GM19395 (cell line): ENCODE measurements around the gene TSPAN17.

ENCODE experiments used
- ATAC-seq: cut with Tn5 transposase; IDR thresholded peaks from one replicate; pipeline ENCODE4 v1.9.1; 2021; ENCODE audit warnings: mild to moderate bottlenecking, moderate library complexity; ENCODE audit not compliant: unreplicated experiment

TSPAN17 gene

GRCh38 chr5:176639981-176640380, 7.3 kb upstream of the TSPAN17 start:
- no peak for ATAC-seq

GRCh38 chr5:176640616-176641015, 6.7 kb upstream of the TSPAN17 start:
- ATAC-seq = no peak

DNA sequence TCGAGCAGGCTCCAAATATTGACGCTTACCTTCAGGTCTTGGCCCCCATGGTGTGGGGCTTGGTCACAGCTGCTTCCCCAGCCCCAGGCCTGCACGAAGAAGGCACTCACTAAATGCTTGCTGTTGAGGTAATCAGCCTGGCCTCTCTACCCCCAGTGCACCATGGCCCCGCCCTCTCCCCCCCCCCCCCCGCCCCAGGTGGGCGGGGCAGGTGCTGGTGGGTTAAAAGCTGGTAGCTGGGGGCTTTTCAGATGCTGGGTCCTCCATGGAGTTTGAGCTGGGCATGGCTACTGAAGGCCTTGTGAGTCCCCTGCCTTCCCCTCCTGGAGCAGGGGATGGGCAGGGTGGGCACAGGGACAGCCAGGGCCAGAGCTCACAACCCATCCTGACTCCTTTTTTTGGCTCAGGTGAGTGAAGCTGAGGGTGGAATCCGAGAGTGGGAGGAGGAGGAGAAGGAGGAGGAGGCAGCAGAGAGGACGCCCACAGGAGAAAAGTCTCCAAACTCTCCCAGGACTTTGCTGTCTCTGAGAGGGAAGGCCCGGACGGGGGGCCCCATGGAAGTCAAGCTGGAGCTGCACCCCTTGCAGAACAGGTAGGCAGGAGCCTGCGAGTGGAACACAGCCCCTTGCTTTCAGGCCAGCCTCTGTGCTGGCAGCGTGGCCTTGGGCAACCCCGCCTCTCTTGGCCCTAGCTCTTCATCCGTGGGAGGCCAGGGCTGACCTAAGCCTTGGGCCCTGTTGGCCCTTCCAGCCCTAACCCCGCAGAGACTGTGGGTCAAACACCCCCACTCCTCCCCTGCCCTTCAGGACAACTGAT, 4.4 kb upstream of the TSPAN17 start:
- ATAC-seq = no peak

DNA sequence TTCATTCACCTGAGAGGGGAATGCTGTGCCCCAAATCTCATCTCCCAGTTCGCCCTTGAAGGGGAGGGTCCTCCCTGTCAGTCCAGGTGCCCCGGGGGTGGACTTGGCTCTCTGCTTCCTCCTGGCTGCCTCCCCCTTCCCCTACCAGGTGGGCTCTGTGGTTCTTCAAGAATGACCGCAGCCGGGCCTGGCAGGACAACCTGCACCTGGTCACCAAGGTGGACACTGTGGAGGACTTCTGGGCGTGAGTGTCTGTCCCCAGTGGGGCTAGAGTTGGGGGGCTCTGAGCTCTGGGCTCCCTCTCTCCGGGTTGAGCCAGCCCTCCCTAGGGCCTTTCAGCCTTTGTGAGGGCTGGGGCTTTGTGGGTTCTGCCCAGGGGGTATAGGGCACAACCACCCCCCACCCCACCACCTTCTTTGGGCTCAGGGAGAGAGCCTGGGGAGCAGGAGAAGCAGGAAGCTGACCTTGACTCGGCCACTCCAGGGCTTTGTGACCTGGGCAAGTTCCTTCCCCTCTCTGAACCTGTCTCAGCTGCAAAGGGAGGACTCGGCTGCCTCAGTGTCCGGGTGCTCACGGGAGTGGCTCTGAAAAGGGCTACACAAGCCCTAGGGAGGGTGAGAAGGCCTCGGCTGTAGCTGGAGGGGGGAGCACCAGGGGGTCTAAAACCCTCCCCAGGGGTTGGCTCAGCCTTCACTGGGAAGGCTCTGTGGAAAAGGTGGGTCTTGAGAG, 3.6 kb upstream of the TSPAN17 start:
- ATAC-seq = no peak

DNA sequence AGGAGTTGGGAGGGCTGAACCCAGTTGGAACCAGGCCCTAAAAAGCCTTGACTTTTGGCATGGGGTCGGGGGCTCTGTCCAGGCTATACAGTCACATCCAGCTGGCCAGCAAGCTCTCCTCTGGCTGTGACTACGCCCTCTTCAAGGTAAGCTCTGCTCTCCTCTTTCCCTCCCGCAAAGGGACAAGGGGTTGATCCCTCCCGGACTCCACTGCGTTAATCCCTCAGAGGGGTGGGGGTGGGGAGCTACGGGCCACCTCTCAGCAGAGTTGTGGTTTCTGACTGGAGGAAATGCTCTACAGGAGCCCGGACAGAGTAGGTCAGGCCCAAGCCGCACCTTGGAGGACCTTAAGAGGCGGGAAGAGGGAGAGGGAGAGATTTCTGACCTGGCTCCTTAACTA, 3.0 kb upstream of the TSPAN17 start:
- ATAC-seq = no peak

DNA sequence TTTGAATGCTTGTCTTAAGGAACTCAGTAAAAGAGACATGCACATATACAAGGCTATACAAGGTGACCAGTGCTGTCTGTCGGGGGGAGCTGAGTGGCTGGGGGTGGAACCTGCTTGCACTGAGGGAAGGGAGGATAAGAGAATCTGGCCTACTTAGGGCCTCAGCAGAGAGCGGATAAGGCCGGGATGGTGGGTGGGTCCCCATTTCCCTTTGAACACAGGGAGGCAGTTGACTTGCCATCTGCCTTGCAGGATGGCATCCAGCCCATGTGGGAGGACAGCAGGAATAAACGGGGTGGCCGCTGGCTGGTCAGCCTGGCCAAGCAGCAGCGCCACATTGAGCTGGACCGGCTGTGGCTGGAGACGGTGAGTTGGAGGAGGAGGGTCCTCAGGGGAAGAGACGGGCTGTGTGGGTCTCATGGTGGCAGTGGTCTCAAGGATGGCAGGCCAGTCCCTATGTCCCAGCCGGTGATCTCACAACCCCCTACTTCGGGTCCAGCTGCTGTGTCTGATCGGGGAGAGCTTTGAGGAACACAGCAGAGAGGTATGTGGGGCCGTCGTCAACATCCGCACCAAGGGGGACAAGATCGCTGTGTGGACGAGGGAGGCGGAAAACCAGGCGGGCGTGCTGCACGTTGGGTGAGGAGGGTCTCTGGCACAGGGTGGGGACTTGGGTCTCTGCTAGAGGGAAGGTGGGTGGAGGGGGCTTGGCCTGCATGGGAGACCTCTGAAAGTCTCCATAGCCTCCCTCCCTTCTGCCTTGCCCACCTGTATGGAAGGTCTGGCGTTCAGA, 2.2 kb upstream of the TSPAN17 start:
- ATAC-seq = no peak

DNA sequence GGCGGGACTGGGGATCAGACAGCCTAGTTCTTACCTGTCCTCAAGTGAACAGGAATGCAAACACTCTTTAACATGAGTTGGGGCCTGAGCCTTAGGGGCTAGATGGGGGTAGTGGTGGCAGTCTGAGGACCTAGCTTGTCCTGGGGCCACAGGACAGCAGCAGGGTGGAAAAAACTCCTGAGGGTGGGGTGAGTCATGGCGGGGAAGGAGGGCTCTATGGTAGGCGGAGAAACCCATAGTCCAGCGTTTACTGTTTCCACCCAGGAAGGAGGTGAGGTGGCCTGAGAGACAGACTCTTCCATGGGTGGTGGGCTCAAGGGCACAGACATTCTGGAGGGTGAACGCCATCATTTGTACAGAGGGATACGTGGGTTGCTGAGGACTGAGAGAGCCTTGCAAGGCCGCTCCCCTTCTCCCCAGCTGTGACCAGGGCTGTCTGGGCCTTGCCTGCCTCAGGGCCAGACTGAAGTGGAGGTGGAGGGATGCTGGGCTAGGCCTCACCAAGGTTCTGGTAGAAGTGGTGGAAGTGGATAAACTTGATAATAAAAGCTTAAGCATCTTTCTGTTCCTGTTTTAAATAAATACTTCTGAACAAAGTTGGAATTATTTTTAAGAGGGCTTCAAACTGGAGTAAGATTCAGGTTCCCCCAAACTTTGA, 1.1 kb upstream of the TSPAN17 start:
- no peak for ATAC-seq

DNA sequence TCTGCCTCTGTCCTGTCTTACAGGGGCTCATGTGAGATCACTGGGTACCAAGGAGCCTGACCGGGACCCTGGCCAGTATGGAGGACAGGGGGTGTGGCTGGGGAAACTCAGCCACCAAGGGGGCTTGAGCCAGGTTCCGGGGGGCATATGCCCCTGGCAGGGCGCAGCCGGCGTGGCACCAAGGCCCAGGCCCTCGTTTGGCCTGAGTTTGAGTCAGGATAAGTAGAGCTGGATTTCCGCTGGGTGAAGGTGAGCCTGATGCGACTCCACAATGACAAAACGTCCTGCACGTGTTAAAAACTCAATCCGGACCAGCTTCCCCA, 616 bp upstream of the TSPAN17 start:
- ATAC-seq = peak; percentile 32

DNA sequence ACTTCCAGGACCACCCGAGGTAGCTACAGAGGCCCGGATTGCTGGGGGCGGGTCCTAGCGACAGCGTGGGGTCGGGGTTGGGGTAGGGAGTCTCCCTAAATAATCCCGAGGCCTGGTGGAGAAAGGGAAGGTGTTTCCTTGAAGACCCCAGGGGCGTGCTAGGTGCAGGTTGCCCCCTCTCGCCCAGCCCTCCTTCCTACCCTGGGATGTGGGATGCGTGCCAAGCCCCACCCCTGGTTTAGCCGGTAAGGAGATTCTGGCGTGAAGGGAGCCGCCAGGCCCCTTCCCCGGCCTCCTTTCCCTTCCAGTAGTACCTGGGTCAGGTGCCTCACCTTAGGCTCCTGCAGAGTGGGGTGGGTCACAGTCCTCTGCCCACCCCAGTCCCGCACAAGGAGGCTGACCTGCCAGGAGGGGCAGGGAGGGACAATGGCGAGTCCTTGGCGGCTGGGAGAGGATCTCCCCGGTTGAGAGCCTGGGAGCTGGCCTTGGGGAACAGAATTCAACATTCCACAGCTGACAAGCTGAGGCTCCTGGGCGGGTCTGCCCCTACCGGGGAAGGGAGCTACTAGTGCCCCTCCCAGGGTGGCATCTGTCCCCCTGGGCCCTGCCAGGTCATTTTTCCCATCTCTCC, 674 bp downstream of the TSPAN17 start:
- no peak for ATAC-seq

- ATAC-seq = no peak
These were observed 1.4 kb downstream of the TSPAN17 start for GRCh38 chr5:176648474-176649194.

DNA sequence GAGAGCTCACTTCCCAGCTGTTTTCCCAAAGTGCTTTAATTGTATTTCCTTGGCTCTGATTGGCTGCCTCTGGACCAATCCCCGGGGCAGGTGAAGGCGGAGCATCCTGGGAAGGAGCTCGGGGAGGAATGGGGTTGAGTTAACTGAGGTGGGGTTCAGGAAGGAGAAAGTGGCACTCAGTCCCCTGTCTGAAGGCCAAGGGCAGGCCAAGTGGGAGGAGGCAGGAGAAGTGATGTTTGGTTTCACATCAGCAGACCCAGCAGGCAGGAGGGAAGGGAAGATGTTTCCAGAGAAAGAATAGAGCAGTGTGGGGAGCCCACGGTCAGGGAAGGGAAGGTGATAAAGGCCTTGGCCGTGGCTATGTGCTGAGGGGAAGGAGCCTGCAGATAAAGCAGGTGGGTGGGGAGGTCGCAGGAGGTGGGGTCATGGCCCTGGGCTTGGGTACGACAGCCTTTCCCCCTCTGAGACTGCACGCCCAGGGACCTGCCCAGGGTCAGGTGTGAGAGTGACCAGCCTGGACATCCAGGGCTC, 3.1 kb downstream of the TSPAN17 start:
- ATAC-seq = no peak

GRCh38 chr5:176651472-176651980, 4.2 kb downstream of the TSPAN17 start:
- no peak for ATAC-seq

- ATAC-seq = no peak
These were observed 4.9 kb downstream of the TSPAN17 start for GRCh38 chr5:176652136-176652535.

DNA sequence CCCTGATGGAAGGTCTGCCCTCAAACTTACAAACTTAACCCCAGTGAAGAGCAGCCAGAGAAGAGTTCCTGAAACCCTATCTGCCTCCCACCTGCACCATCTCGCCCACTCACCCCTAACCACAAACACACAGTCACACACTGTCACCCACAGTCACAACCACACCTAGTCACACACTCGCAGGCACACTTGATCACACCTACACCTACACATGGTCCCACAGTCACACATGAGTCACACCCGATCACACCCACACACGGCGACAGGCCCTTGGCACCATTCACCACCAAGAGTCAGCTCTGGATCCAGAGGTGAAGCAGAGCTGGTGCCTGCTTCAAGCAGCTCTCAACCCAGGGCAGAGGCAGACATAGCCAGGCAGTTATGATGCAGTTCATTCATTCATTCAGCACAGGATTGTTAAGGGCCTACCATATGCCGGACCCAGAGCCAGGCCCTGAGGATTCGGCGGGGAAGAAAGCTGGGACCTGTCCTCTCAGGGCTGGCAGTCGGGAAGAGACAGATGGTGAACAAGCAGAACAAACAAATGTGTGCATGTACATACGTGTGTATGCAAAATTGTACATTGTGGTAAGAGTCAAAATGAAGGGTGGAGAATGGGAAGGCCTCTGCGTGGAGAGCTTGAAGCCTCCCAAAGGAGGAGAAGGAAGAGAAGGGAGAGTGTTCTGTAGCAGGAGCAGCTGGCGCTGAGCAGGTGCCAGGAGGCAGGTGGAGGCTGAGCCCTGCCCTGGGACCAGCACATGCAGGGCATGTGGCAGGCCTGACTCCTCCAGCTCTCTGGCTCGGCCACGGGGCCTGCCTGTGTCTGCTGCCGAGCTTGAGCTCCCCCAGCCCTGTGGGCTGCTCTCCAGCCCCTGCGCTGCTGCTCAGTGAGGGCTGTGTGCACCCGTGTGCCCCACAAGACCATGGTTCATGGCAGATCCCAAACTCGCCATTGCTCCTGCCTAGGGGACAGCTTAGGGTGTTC, 6.4 kb downstream of the TSPAN17 start:
- no peak for ATAC-seq

DNA sequence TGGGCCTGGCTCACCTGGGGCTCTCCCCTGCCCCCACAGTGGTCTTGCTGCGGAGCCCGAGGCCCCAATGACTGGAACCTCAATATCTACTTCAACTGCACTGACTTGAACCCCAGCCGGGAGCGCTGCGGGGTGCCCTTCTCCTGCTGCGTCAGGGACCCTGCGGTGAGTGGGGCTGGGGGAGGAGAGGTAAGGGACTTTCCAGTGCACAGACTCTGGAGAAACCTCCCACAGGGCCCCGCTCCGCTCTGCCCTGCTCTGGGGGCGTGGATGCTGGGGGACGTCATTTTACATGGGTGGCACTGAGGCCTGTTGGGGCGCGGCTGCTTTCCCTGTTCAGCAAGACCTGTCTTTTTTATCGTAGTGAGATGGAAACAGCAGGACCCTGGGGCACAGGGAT, 7.6 kb downstream of the TSPAN17 start:
- no peak for ATAC-seq

DNA sequence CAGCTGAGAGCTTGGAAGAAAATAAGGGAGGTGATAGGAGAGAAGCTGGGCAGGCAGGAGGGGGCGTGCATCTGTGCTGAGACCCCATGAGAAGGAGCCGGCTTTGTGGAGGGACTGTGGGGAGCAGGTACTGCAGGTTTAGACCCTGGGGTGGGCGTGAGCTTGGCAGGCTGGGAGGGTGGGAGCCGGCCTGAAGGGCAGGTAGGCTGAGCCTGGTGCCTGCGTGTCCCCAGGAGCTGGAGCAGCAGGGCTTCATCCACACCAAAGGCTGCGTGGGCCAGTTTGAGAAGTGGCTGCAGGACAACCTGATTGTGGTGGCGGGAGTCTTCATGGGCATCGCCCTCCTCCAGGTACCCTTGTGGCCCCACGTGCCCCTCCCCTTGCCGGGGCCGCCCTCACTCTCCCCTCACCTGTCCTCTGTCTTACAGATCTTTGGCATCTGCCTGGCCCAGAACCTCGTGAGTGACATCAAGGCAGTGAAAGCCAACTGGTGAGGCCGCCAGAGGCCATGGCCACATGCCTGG, 9.2 kb downstream of the TSPAN17 start:
- ATAC-seq = no peak

DNA sequence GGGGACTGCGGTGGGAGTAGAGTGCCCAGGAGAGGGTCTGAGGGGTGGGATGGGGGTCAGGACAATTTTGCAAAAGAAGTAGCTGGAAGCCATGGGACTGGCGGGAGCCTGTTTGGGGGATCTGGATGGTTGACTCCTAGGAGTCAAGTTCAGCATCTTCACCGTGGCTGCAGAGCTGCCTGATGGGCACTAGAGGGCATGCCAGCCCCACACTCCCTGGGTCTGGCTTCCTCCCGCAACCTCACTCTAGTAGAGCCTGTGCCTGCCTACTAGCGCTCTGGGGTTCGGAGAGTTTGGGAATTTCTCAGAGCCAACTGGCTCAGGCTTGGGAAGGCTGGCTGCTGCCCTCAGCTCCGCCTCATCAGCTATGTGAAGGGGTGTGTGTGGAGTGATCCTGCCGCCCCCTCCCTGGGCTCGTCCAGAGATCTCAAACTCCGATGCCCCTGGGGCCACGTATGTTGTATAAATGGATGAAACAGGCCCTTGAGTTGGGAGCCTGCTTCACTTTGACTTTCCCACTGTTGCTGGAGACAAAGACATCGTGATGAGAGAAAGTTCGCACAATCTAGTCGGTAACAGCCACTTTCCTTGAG, 10.8 kb downstream of the TSPAN17 start:
- ATAC-seq = peak; percentile 42
